ENCODE data around the gene PHF19.

- TF ChIP-seq CTCF (IDR thresholded peaks at IDR 0.05; ENCODE audit: extremely low read depth in 1 of 2, insufficient read depth in 1 of 2, low read depth in 1 of 2, low read length in 2 of 2) (no peak), MYC (IDR thresholded peaks at IDR 0.05; ENCODE audit: low read depth, low read length) (no peak), EZH2 (IDR thresholded peaks at IDR 0.05; ENCODE audit: borderline replicate concordance, low read depth, low read length, severe bottlenecking) (no peak), POLR2A (IDR thresholded peaks at IDR 0.05; ENCODE audit: low read depth, low read length) (no peak), FOS (IDR thresholded peaks at IDR 0.05; ENCODE audit: borderline replicate concordance, insufficient read depth, low read length) (no peak), JUN (IDR thresholded peaks at IDR 0.05; ENCODE audit: borderline replicate concordance, insufficient read depth, insufficient read length, low read depth) (no peak)
These were observed 27.3 kb upstream of the PHF19 start for GRCh38 chr9:120904061-120904977.
